ENCODE measurements around the gene SEC63. TPM values are rescaled to one million over a fixed set of nuclear protein-coding genes. Genes with fewer than 3 reads are reported as not detected.
"Not testable (repeated sequence)": the region's sequence is repeated elsewhere in the genome, so short reads cannot be mapped to it uniquely, and the experiment has no call there.

The SEC63 gene
- total and polyA plus RNA-seq, 2 donors (not counting 1 experiment from before 2014, with no cell fraction given) = 34.2 to 82.7 TPM

DNA sequence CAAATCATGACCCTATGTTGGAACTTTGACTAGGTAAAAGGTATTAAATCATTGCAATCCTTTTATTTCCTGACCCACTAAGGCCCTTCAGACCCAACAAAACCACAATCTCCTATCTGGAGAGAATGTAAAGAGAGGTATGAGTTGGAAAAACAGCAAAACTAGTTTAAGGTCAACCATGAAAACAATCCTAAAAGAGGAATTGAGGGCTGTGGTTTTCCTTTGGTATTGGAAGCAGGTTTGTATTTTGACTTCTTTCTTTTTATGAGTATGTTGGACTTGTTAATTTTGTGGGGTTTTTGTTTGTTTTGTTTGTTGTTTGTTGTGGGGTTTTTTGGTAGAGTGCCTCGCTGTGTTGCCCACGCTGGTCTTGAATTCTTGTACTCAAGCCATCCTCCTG lies 4.7 kb upstream of the SEC63 start:
- H2AFZ ChIP-seq (ENCODE audit: low read length) = no peak overlapping the region
- H3K79me2 ChIP-seq (ENCODE audit: control insufficient read depth, insufficient read depth, low read length) = peaks cover 2% of the 10 kb centered on the region
- no peaks in the 10 kb centered on the region for H3K27me3 ChIP-seq (ENCODE audit: control insufficient read depth, insufficient read depth, low read length)
- no peak for DNase-seq (ENCODE audit: low read depth in 2 of 2)
- H3K9ac ChIP-seq (ENCODE audit: insufficient read depth, low read length) = no peak overlapping the region
- H3K36me3 ChIP-seq (ENCODE audit: control insufficient read depth, insufficient read depth, low read length) = no peaks in the 10 kb centered on the region
- no peak overlapping the region for H3K4me2 ChIP-seq (ENCODE audit: extremely low read depth, insufficient read depth, low read length)
- no peaks in the 10 kb centered on the region for H4K20me1 ChIP-seq (ENCODE audit: control insufficient read depth, extremely low read depth, insufficient read depth, low read length)
- H3K4me1 ChIP-seq (ENCODE audit: control insufficient read depth, extremely low read depth, insufficient read depth, low read length) = peaks cover 2% of the 10 kb centered on the region
- no peaks in the 10 kb centered on the region for H3K9me3 ChIP-seq (ENCODE audit: control insufficient read depth, insufficient read depth, low read depth, low read length)
- H3K27ac ChIP-seq (ENCODE audit: insufficient read depth, low read length) = no peak overlapping the region
- TF ChIP-seq EZH2 (IDR thresholded peaks at IDR 0.05; ENCODE audit: low read length, missing control alignments) = no peak
- TF ChIP-seq, protein P1, sequence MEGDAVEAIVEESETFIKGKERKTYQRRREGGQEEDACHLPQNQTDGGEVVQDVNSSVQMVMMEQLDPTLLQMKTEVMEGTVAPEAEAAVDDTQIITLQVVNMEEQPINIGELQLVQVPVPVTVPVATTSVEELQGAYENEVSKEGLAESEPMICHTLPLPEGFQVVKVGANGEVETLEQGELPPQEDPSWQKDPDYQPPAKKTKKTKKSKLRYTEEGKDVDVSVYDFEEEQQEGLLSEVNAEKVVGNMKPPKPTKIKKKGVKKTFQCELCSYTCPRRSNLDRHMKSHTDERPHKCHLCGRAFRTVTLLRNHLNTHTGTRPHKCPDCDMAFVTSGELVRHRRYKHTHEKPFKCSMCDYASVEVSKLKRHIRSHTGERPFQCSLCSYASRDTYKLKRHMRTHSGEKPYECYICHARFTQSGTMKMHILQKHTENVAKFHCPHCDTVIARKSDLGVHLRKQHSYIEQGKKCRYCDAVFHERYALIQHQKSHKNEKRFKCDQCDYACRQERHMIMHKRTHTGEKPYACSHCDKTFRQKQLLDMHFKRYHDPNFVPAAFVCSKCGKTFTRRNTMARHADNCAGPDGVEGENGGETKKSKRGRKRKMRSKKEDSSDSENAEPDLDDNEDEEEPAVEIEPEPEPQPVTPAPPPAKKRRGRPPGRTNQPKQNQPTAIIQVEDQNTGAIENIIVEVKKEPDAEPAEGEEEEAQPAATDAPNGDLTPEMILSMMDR (conservative IDR thresholded peaks at IDR 0.05 in 1 of 2, IDR thresholded peaks at IDR 0.05 in 1 of 2; ENCODE audit: low read depth in 1 of 2, low read length in 2 of 2) = no peak
- no peak overlapping the region for H3K4me3 ChIP-seq (replicated peaks in 1 of 4; ENCODE audit: control extremely low read depth in 1 of 4, insufficient read depth in 1 of 4, low read depth in 3 of 4, low read length in 4 of 4)

DNA sequence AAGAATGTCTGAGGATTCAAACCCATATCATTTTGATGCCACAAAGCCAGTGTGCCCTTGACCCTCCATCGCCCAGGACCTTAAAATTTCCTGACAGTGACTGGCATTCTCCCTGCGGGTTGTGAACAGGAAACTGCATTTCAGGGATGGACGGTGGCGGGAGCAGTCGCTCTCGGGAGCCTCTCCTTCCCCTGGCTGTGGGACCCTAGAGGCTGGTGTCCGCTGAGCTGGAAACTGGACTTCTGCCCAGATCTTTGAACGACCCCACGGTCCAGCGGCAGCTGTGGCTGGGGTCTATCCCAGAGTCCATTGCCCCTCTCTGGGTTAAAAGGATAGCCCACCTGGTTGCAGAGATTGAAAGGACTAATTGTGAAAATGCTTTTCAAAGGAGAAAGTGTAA lies 1.4 kb upstream of the SEC63 start:
- no peaks in the 10 kb centered on the region for H3K4me1 ChIP-seq (ENCODE audit: control insufficient read depth, extremely low read depth, insufficient read depth, low read length)
- TF ChIP-seq, protein P1 (conservative IDR thresholded peaks at IDR 0.05 in 1 of 2, IDR thresholded peaks at IDR 0.05 in 1 of 2; ENCODE audit: low read depth in 1 of 2, low read length in 2 of 2) = no peak
- TF ChIP-seq EZH2 (IDR thresholded peaks at IDR 0.05; ENCODE audit: low read length, missing control alignments) = no peak
- no peak overlapping the region for H3K9ac ChIP-seq (ENCODE audit: insufficient read depth, low read length)
- H3K4me3 ChIP-seq (replicated peaks in 1 of 4; ENCODE audit: control extremely low read depth in 1 of 4, insufficient read depth in 1 of 4, low read depth in 3 of 4, low read length in 4 of 4) = no peak overlapping the region
- no peak for DNase-seq (ENCODE audit: low read depth in 2 of 2)
- H2AFZ ChIP-seq (ENCODE audit: low read length) = no peak overlapping the region
- H3K4me2 ChIP-seq (ENCODE audit: extremely low read depth, insufficient read depth, low read length) = no peak overlapping the region
- no peak overlapping the region for H3K27ac ChIP-seq (ENCODE audit: insufficient read depth, low read length)
- H4K20me1 ChIP-seq (ENCODE audit: control insufficient read depth, extremely low read depth, insufficient read depth, low read length) = no peaks in the 10 kb centered on the region
- H3K27me3 ChIP-seq (ENCODE audit: control insufficient read depth, insufficient read depth, low read length) = no peaks in the 10 kb centered on the region
- H3K36me3 ChIP-seq (ENCODE audit: control insufficient read depth, insufficient read depth, low read length) = peaks cover 2% of the 10 kb centered on the region
- H3K9me3 ChIP-seq (ENCODE audit: control insufficient read depth, insufficient read depth, low read depth, low read length) = no peaks in the 10 kb centered on the region
- H3K79me2 ChIP-seq (ENCODE audit: control insufficient read depth, insufficient read depth, low read length) = peaks cover 35% of the 10 kb centered on the region

DNA sequence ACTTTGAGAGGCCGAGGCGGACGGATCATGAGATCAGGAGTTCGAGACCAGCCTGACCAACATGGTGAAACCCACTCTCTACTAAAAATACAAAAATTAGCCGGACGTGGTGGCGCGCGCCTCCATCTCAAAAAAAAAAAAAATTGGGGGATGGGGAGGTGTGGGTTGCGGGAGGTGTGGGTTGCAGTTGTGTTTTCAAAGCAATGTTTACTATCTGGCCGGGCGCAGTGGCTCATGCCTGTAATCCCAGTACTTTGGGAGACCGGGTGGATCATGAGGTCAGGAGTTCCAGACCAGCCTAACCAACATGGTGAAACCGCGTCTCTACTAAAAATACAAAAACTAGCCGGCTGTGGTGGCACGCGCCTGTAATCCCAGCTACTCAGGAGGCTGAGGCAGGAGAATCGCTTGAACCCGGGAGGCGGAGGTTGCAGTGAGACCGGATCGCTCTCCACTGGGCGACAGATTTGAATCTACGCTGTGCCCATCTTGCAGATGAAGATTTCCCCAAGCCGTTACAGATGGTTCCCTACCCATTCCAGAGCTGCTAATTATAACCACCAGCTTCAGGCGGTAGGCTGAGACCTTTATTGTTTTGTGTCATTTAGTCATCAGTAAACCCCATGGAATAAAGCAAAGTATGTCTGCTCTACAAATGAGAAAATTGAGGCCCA lies 818 bp upstream of the SEC63 start:
- H2AFZ ChIP-seq (ENCODE audit: low read length); H3K27me3 ChIP-seq (ENCODE audit: control insufficient read depth, insufficient read depth, low read length); H3K36me3 ChIP-seq (ENCODE audit: control insufficient read depth, insufficient read depth, low read length); H3K9ac ChIP-seq (ENCODE audit: insufficient read depth, low read length); H3K9me3 ChIP-seq (ENCODE audit: control insufficient read depth, insufficient read depth, low read depth, low read length); H4K20me1 ChIP-seq (ENCODE audit: control insufficient read depth, extremely low read depth, insufficient read depth, low read length); DNase-seq (ENCODE audit: low read depth in 2 of 2); H3K4me1 ChIP-seq (ENCODE audit: control insufficient read depth, extremely low read depth, insufficient read depth, low read length): not testable (repeated sequence)
- H3K27ac ChIP-seq (ENCODE audit: insufficient read depth, low read length) = peak overlapping the region; percentile 18
- H3K79me2 ChIP-seq (ENCODE audit: control insufficient read depth, insufficient read depth, low read length) = peaks cover 37% of the 10 kb centered on the region
- peak overlapping the region; percentile 81 for H3K4me2 ChIP-seq (ENCODE audit: extremely low read depth, insufficient read depth, low read length)
- H3K4me3 ChIP-seq (replicated peaks in 1 of 4; ENCODE audit: control extremely low read depth in 1 of 4, insufficient read depth in 1 of 4, low read depth in 3 of 4, low read length in 4 of 4) = peak overlapping the region in 3 of 4 experiments; percentile 47 to 71 (median 63)

All from fibroblast of lung (primary cell).